Osteocyte (in vitro differentiated cells): ENCODE results near the gene CSMD2. TPM values are rescaled to one million over a fixed set of nuclear protein-coding genes. Genes with fewer than 3 reads are reported as not detected.

ENCODE experiments used
- DNase-seq: peaks from one replicate; pipeline ENCODE4 v3.0.0; 2021; ENCODE audit warnings: mixed read lengths; ENCODE audit not compliant: unreplicated experiment; ENCODE audit errors: extremely low spot score
- H3K27ac Mint-ChIP-seq: one replicate; pipeline ENCODE4 v1.8.0; 2021; ENCODE audit warnings: mild to moderate bottlenecking, mixed read lengths; ENCODE audit not compliant: unreplicated experiment
- H3K27me3 Mint-ChIP-seq: one replicate; pipeline ENCODE4 v1.8.0; 2021; ENCODE audit warnings: mixed read lengths; ENCODE audit not compliant: unreplicated experiment
- H3K36me3 Mint-ChIP-seq: one replicate; pipeline ENCODE4 v1.8.0; 2021; ENCODE audit warnings: mixed read lengths; ENCODE audit not compliant: unreplicated experiment
- H3K4me1 Mint-ChIP-seq: one replicate; pipeline ENCODE4 v1.8.0; 2021; ENCODE audit warnings: mixed read lengths; ENCODE audit not compliant: unreplicated experiment
- H3K4me3 Mint-ChIP-seq: one replicate; pipeline ENCODE4 v1.8.0; 2021; ENCODE audit warnings: mild to moderate bottlenecking, moderate library complexity, mixed read lengths; ENCODE audit not compliant: unreplicated experiment
- H3K9me3 Mint-ChIP-seq: one replicate; pipeline ENCODE4 v1.8.0; 2021; ENCODE audit warnings: mixed read lengths; ENCODE audit not compliant: unreplicated experiment
- CTCF ChIP-seq: fragments of 200-600 bp; sonication (generic); IDR thresholded peaks from 2 replicates; pipeline ENCODE4 v1.5.0; 2021; ENCODE audit warnings: antibody characterized with exemption, mild to moderate bottlenecking, moderate library complexity
- total RNA-seq: library from RNA; stranded (reverse); gene quantifications from 2 replicates; pipeline ENCODE4 v1.2.1, GENCODE V29; 2021

The CSMD2 gene
- total RNA-seq, 1 donor from 2014 or later, result not detected

GRCh38 chr1:33852711-33853110, 312.3 kb downstream of the CSMD2 start:
- Mint-ChIP-seq H3K27ac (no peak overlapping the region), H3K9me3 (peaks cover 6% of the 10 kb centered on the region), H3K36me3 (no peaks in the 10 kb centered on the region), H3K27me3 (no peaks in the 10 kb centered on the region), H3K4me1 (no peaks in the 10 kb centered on the region), H3K4me3 (no peak overlapping the region)
- no peak for TF ChIP-seq CTCF
- DNase-seq, result no peak

- H3K36me3 Mint-ChIP-seq, result no peaks in the 10 kb centered on the region
- TF ChIP-seq CTCF, result no peak
- DNase-seq, result no peak
- no peaks in the 10 kb centered on the region for H3K4me1 Mint-ChIP-seq
- H3K4me3 Mint-ChIP-seq, result no peak overlapping the region
- no peak overlapping the region for H3K27ac Mint-ChIP-seq
- peaks cover 6% of the 10 kb centered on the region for H3K9me3 Mint-ChIP-seq
- H3K27me3 Mint-ChIP-seq, result no peaks in the 10 kb centered on the region
These were observed 314.5 kb downstream of the CSMD2 start for GRCh38 chr1:33850481-33850880.

- Mint-ChIP-seq H3K4me3 (no peak overlapping the region), H3K36me3 (no peaks in the 10 kb centered on the region), H3K27me3 (no peaks in the 10 kb centered on the region), H3K9me3 (peaks cover 6% of the 10 kb centered on the region), H3K4me1 (no peaks in the 10 kb centered on the region), H3K27ac (no peak overlapping the region)
- no peak for TF ChIP-seq CTCF
- DNase-seq, result no peak
These were observed 315.8 kb downstream of the CSMD2 start for GRCh38 chr1:33849211-33849610.

GRCh38 chr1:33848205-33848937, 316.7 kb downstream of the CSMD2 start:
- no peak overlapping the region for H3K4me3 Mint-ChIP-seq
- peaks cover 6% of the 10 kb centered on the region for H3K9me3 Mint-ChIP-seq
- DNase-seq, result no peak

GRCh38 chr1:33846861-33847260, 318.2 kb downstream of the CSMD2 start:
- no peak overlapping the region for H3K4me3 Mint-ChIP-seq
- no peaks in the 10 kb centered on the region for H3K9me3 Mint-ChIP-seq
- TF ChIP-seq CTCF, result no peak
- H3K27ac Mint-ChIP-seq, result no peak overlapping the region
- H3K36me3 Mint-ChIP-seq, result no peaks in the 10 kb centered on the region
- H3K4me1 Mint-ChIP-seq, result no peaks in the 10 kb centered on the region
- DNase-seq, result no peak
- H3K27me3 Mint-ChIP-seq, result no peaks in the 10 kb centered on the region

More at GRCh38 chr1:33848205-33848937, 316.7 kb downstream of the CSMD2 start:
- no peaks in the 10 kb centered on the region for H3K36me3 Mint-ChIP-seq
- no peaks in the 10 kb centered on the region for H3K27me3 Mint-ChIP-seq
- no peak overlapping the region for H3K27ac Mint-ChIP-seq
- no peaks in the 10 kb centered on the region for H3K4me1 Mint-ChIP-seq
- no peak for TF ChIP-seq CTCF
